ENCODE measurements around the gene ITPRIPL2. TPM values are rescaled to one million over a fixed set of nuclear protein-coding genes. Genes with fewer than 3 reads are reported as not detected.

ITPRIPL2 gene
- total and polyA plus RNA-seq, 3 donors from 2014 or later: 8.5 to 24.6 (median 15.7) TPM

GRCh38 chr16:19167710-19168370 lies 54.1 kb downstream of the ITPRIPL2 start, which contains the start of gene SYT17:
Gene SYT17 (plus strand): TSS chr16:19168240. CDS start chr16:19168647, 407 bp downstream.
- intact Hi-C loops (cut with DNase I; ENCODE audit: low total_unique reads): loop anchor here (10.0 kb wide), 1 partner anchor 83 kb away; no protein-coding TSS in a partner anchor
- peak; percentile 58 for DNase-seq
- H3K27ac ChIP-seq: no peak within 1 kb of the TSS

GRCh38 chr16:19168371-19169081 lies 54.8 kb downstream of the ITPRIPL2 start:
- Histone ChIP-seq H3K27me3 (no peaks in the 10 kb centered on the region), H3K4me1 (peaks cover 2% of the 10 kb centered on the region), H3K9me3 (no peaks in the 10 kb centered on the region), H3K4me3 (peak overlapping the region; percentile 42 to 63), H3K27ac (no peak overlapping the region), H3K36me3 (ENCODE audit: low read depth, missing control alignments) (no peaks in the 10 kb centered on the region)
- intact Hi-C loops (cut with DNase I; ENCODE audit: low total_unique reads): loop anchor here (10.0 kb wide), 1 partner anchor 84 kb away; no protein-coding TSS in a partner anchor
- DNase-seq: no peak
- TF ChIP-seq POLR2A (IDR thresholded peaks at IDR 0.05): no peak
- no peak for TF ChIP-seq CTCF (IDR thresholded peaks at IDR 0.05)
- 0% methylated on average over 13 to 59 of the region's 68 CpGs for WGBS, 2 donors

More at GRCh38 chr16:19167710-19168370, 54.1 kb downstream of the ITPRIPL2 start, which contains the start of gene SYT17:
- Histone ChIP-seq H3K4me3 (peak within 1 kb of the TSS; percentile 42 to 63), H3K4me1 (peaks cover 2% of the 10 kb centered on the region), H3K36me3 (ENCODE audit: low read depth, missing control alignments) (no peaks in the 10 kb centered on the region), H3K9me3 (no peaks in the 10 kb centered on the region), H3K27me3 (no peaks in the 10 kb centered on the region)
- 0 to 1% methylated on average over 29 to 56 of the region's 63 CpGs for WGBS, 2 donors
- peak; percentile 12 to 58 (median 36) for TF ChIP-seq CTCF (IDR thresholded peaks at IDR 0.05)
- no peak for TF ChIP-seq POLR2A (IDR thresholded peaks at IDR 0.05)

GRCh38 chr16:19169082-19169639 lies 55.4 kb downstream of the ITPRIPL2 start:
- Histone ChIP-seq H3K9me3 (no peaks in the 10 kb centered on the region), H3K4me3 (peak overlapping the region in 1 of 2 donors; percentile 63), H3K27ac (no peak overlapping the region), H3K36me3 (ENCODE audit: low read depth, missing control alignments) (no peaks in the 10 kb centered on the region), H3K4me1 (peaks cover 2% of the 10 kb centered on the region), H3K27me3 (no peaks in the 10 kb centered on the region)
- TF ChIP-seq CTCF (IDR thresholded peaks at IDR 0.05) (no peak), POLR2A (IDR thresholded peaks at IDR 0.05) (no peak)
- WGBS, 2 donors: 9 to 20% methylated on average over 12 to 18 of the region's 19 CpGs
- intact Hi-C loops (cut with DNase I; ENCODE audit: low total_unique reads): loop anchor here (10.0 kb wide), 1 partner anchor 84 kb away; no protein-coding TSS in a partner anchor
- no peak for DNase-seq

GRCh38 chr16:19170043-19170655 lies 56.4 kb downstream of the ITPRIPL2 start:
- WGBS, 2 donors: 79% methylated on average over 7 of the region's 7 CpGs
- intact Hi-C loops (cut with DNase I; ENCODE audit: low total_unique reads): no loop called here
- no peak for TF ChIP-seq POLR2A (IDR thresholded peaks at IDR 0.05)
- no peak for TF ChIP-seq CTCF (IDR thresholded peaks at IDR 0.05)

More at GRCh38 chr16:19170043-19170655, 56.4 kb downstream of the ITPRIPL2 start:
- no peak for DNase-seq
- Histone ChIP-seq H3K4me3 (no peak overlapping the region), H3K9me3 (no peaks in the 10 kb centered on the region), H3K27ac (no peak overlapping the region), H3K4me1 (peaks cover 2% of the 10 kb centered on the region), H3K27me3 (no peaks in the 10 kb centered on the region), H3K36me3 (ENCODE audit: low read depth, missing control alignments) (no peaks in the 10 kb centered on the region)

Other genes with a start within 250 kb of the ITPRIPL2 start
- 100 to 1,000 TPM; 113 to 138 TPM for gene SMG1, start 187.6 kb upstream of the ITPRIPL2 start, total RNA-seq
- 32.3 TPM for gene SMG1, start 187.6 kb upstream of the ITPRIPL2 start, polyA plus RNA-seq (ENCODE audit: insufficient read depth, low read depth, low replicate concordance)
- gene TMC7, start 130.0 kb upstream of the ITPRIPL2 start, total RNA-seq: 10 to 100 TPM in 1 of 2 donors, 1 to 10 TPM in 1; 9.8 to 14.6 TPM
- gene TMC7, start 130.0 kb upstream of the ITPRIPL2 start, polyA plus RNA-seq (ENCODE audit: insufficient read depth, low read depth, low replicate concordance): 33.0 TPM
- 10 to 100 TPM; 42.0 to 53.6 TPM for gene COQ7, start 46.4 kb upstream of the ITPRIPL2 start, total RNA-seq
- 58.4 TPM for gene COQ7, start 46.4 kb upstream of the ITPRIPL2 start, polyA plus RNA-seq (ENCODE audit: insufficient read depth, low read depth, low replicate concordance)
- 1 to 10 TPM; 3.1 to 3.7 TPM for gene SYT17, start 54.3 kb downstream of the ITPRIPL2 start, total RNA-seq
- 0.75 TPM for gene SYT17, start 54.3 kb downstream of the ITPRIPL2 start, polyA plus RNA-seq (ENCODE audit: insufficient read depth, low read depth, low replicate concordance)
- not detected for gene CLEC19A, start 171.8 kb downstream of the ITPRIPL2 start, total RNA-seq
- not detected for gene CLEC19A, start 171.8 kb downstream of the ITPRIPL2 start, polyA plus RNA-seq (ENCODE audit: insufficient read depth, low read depth, low replicate concordance)

Measured in testis (tissue), 3 donors.